ENCODE results near the gene LGALS1. TPM values are rescaled to one million over a fixed set of nuclear protein-coding genes. Genes with fewer than 3 reads are reported as not detected.
A peak's percentile ranks its signal among the peaks of the same experiment; 100 is the strongest.

Gene LGALS1
- total RNA-seq, 1 experiment from 2014 or later, result 1,080 TPM

- BruUV-seq (replicated peaks), result TSS peak; percentile 26
- Histone ChIP-seq H3K27me3 (ENCODE audit: insufficient read depth, low read length) (no peaks in the 10 kb centered on the region), H2AFZ (ENCODE audit: low read depth, low read length, poor library complexity, severe bottlenecking) (no peak overlapping the region), H3K4me1 (ENCODE audit: control insufficient read depth in 1 of 2, insufficient read depth in 2 of 2, low read length in 2 of 2) (peaks cover 8 to 24% of the 10 kb centered on the region in 2 experiments; a peak in 3 of 4 replicates), H3K27ac (ENCODE audit: low read depth, low read length) (no peak overlapping the region), H4K20me1 (ENCODE audit: insufficient read depth) (no peaks in the 10 kb centered on the region), H3K36me3 (ENCODE audit: control insufficient read depth in 1 of 2, insufficient read depth in 2 of 2, low read length in 2 of 2) (no peaks in the 10 kb centered on the region; a peak in 1 of 4 replicates), H3K79me2 (ENCODE audit: insufficient read depth, low read length) (no peaks in the 10 kb centered on the region), H3K4me2 (ENCODE audit: low read length) (no peak overlapping the region), H3K4me3 (replicated peaks in 1 of 2; ENCODE audit: low read depth in 1 of 2, low read length in 2 of 2) (no peak overlapping the region), H3K9me2 (ENCODE audit: insufficient read depth) (no peaks in the 10 kb centered on the region), H3K9ac (ENCODE audit: low read length) (no peak overlapping the region), H3K9me3 (ENCODE audit: control insufficient read depth in 1 of 2, insufficient read depth in 1 of 2, low read depth in 1 of 2, low read length in 2 of 2) (no peaks in the 10 kb centered on the region)
- intact Hi-C loops (cut with micrococcal nuclease), result no loop called here
- TF ChIP-seq, protein P1, sequence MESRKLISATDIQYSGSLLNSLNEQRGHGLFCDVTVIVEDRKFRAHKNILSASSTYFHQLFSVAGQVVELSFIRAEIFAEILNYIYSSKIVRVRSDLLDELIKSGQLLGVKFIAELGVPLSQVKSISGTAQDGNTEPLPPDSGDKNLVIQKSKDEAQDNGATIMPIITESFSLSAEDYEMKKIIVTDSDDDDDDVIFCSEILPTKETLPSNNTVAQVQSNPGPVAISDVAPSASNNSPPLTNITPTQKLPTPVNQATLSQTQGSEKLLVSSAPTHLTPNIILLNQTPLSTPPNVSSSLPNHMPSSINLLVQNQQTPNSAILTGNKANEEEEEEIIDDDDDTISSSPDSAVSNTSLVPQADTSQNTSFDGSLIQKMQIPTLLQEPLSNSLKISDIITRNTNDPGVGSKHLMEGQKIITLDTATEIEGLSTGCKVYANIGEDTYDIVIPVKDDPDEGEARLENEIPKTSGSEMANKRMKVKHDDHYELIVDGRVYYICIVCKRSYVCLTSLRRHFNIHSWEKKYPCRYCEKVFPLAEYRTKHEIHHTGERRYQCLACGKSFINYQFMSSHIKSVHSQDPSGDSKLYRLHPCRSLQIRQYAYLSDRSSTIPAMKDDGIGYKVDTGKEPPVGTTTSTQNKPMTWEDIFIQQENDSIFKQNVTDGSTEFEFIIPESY (IDR thresholded peaks at IDR 0.05; ENCODE audit: extremely low read depth, insufficient replicate concordance, low read length), result no peak
- TF ChIP-seq POLR2AphosphoS5 (IDR thresholded peaks at IDR 0.05; ENCODE audit: low read depth, low read length), result no peak
- no peak for TF ChIP-seq CBX3 (IDR thresholded peaks at IDR 0.05; ENCODE audit: low read depth)
- TF ChIP-seq SRF (IDR thresholded peaks at IDR 0.05; ENCODE audit: low read depth), result no peak
- TF ChIP-seq, protein P2, sequence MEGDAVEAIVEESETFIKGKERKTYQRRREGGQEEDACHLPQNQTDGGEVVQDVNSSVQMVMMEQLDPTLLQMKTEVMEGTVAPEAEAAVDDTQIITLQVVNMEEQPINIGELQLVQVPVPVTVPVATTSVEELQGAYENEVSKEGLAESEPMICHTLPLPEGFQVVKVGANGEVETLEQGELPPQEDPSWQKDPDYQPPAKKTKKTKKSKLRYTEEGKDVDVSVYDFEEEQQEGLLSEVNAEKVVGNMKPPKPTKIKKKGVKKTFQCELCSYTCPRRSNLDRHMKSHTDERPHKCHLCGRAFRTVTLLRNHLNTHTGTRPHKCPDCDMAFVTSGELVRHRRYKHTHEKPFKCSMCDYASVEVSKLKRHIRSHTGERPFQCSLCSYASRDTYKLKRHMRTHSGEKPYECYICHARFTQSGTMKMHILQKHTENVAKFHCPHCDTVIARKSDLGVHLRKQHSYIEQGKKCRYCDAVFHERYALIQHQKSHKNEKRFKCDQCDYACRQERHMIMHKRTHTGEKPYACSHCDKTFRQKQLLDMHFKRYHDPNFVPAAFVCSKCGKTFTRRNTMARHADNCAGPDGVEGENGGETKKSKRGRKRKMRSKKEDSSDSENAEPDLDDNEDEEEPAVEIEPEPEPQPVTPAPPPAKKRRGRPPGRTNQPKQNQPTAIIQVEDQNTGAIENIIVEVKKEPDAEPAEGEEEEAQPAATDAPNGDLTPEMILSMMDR (IDR thresholded peaks at IDR 0.05 in 2 of 3, conservative IDR thresholded peaks at IDR 0.05 in 1 of 3; ENCODE audit: borderline replicate concordance in 1 of 3, insufficient read depth in 1 of 3, low read depth in 2 of 3, low read length in 2 of 3), result no peak
- no peak for TF ChIP-seq SIN3A (IDR thresholded peaks at IDR 0.05; ENCODE audit: low read depth)
- TF ChIP-seq SP1 (IDR thresholded peaks at IDR 0.05; ENCODE audit: low read depth), result no peak
- no peak for TF ChIP-seq EGR1 (IDR thresholded peaks at IDR 0.05; ENCODE audit: low read depth)
- TF ChIP-seq ATF3 (IDR thresholded peaks at IDR 0.05), result no peak
- no peak for TF ChIP-seq ZFX (IDR thresholded peaks at IDR 0.05)
- TF ChIP-seq YY1 (IDR thresholded peaks at IDR 0.05; ENCODE audit: extremely low read depth, insufficient replicate concordance, low read depth, low read length), result no peak
- TF ChIP-seq FOSL1 (IDR thresholded peaks at IDR 0.05; ENCODE audit: low read depth), result no peak
- TF ChIP-seq, protein P3, sequence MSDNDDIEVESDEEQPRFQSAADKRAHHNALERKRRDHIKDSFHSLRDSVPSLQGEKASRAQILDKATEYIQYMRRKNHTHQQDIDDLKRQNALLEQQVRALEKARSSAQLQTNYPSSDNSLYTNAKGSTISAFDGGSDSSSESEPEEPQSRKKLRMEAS (IDR thresholded peaks at IDR 0.05), result no peak
- RAD21 ChIA-PET (ENCODE audit: low non-redundant PET in 1 of 2, low total read pairs in 2 of 2, uncharacterized antibody in 2 of 2, unreplicated experiment in 2 of 2), result no interaction called here
- CTCF ChIA-PET, result interaction anchor here (5.6 kb wide), 1 partner anchor 11 kb away, joined by 30 read pairs; no protein-coding TSS in a partner anchor
- ATAC-seq, result no peak
- POLR2A ChIA-PET, result interaction anchor here (0.8 to 1.7 kb wide), 4 partner anchors 11 to 175 kb away, joined by 3 to 5 read pairs (median 4); partner anchors contain the start of genes GCAT, LGALS1 and PDXP
- no peak for DNase-seq (ENCODE audit: low read depth, low spot score)
Measured at GRCh38 chr22:37632174-37633088, 43.0 kb upstream of the LGALS1 start.

All from HCT116 (cell line).